GM23248 (cell line): Measurements from ENCODE around the gene CDK5. TPM values are rescaled to one million over a fixed set of nuclear protein-coding genes. Genes with fewer than 3 reads are reported as not detected.

ENCODE experiments used
- DNase-seq: peaks from one replicate; pipeline ENCODE4 v3.0.0-alpha.2; 2015
- H2AFZ ChIP-seq: fragments of 200-600 bp; sonication (generic); 2 replicates; pipeline ENCODE4 v1.6.1; 2016; ENCODE audit warnings: antibody characterized with exemption
- H3F3A ChIP-seq: fragments of 200-600 bp; sonication (generic); 2 replicates; pipeline ENCODE4 v1.6.1; 2016; ENCODE audit warnings: mild to moderate bottlenecking, antibody characterized with exemption, mixed run types; ENCODE audit not compliant: insufficient read depth
- H3K27ac ChIP-seq: fragments of 200-600 bp; sonication (generic); 2 replicates; pipeline ENCODE4 v1.5.1; 2016; ENCODE audit warnings: mild to moderate bottlenecking
- H3K27me3 ChIP-seq: fragments of 200-600 bp; sonication (generic); replicated peaks from 2 replicates; pipeline ENCODE4 v1.6.1; 2016; ENCODE audit warnings: mild to moderate bottlenecking; ENCODE audit not compliant: insufficient read depth
- H3K36me3 ChIP-seq: fragments of 200-600 bp; sonication (generic); 2 replicates; pipeline ENCODE4 v1.6.1; 2016; ENCODE audit warnings: low read depth, mild to moderate bottlenecking
- H3K4me1 ChIP-seq: fragments of 200-600 bp; sonication (generic); 2 replicates; pipeline ENCODE4 v1.6.1; 2016; ENCODE audit warnings: mild to moderate bottlenecking; ENCODE audit not compliant: insufficient read depth
- H3K4me2 ChIP-seq: fragments of 200-600 bp; sonication (generic); one replicate; pipeline ENCODE4 v1.6.1; 2016; ENCODE audit warnings: mild to moderate bottlenecking; ENCODE audit not compliant: unreplicated experiment
- H3K4me3 ChIP-seq: fragments of 200-600 bp; sonication (generic); 2 replicates; pipeline ENCODE4 v1.5.1; 2016; ENCODE audit warnings: mild to moderate bottlenecking
- H3K79me2 ChIP-seq: fragments of 200-600 bp; sonication (generic); 2 replicates; pipeline ENCODE4 v1.6.1; 2016; ENCODE audit warnings: mild to moderate bottlenecking; ENCODE audit not compliant: insufficient read depth
- H3K9ac ChIP-seq: fragments of 200-600 bp; sonication (generic); 2 replicates; pipeline ENCODE4 v1.6.1; 2016; ENCODE audit warnings: mild to moderate bottlenecking
- H3K9me2 ChIP-seq: fragments of 200-600 bp; sonication (generic); 2 replicates; pipeline ENCODE4 v1.6.1; 2016; ENCODE audit warnings: mixed run types, mild to moderate bottlenecking, moderate library complexity; ENCODE audit not compliant: insufficient read depth
- H3K9me3 ChIP-seq: fragments of 200-600 bp; sonication (generic); one replicate; pipeline ENCODE4 v1.6.1; 2017; ENCODE audit warnings: low read depth
- H4K20me1 ChIP-seq: fragments of 200-600 bp; sonication (generic); 2 replicates; pipeline ENCODE4 v1.6.0; 2016; ENCODE audit not compliant: insufficient read depth
- EZH2 ChIP-seq: fragments of 200-600 bp; sonication (generic); IDR thresholded peaks from 2 replicates; pipeline ENCODE4 v1.6.1; 2018; ENCODE audit warnings: antibody characterized with exemption, mild to moderate bottlenecking; ENCODE audit not compliant: insufficient read depth, poor library complexity, severe bottlenecking
- EZH2phosphoT487 ChIP-seq: fragments of 200-600 bp; sonication (generic); IDR thresholded peaks from 2 replicates; pipeline ENCODE4 v1.6.1; 2018; ENCODE audit warnings: antibody characterized with exemption, moderate library complexity, mild to moderate bottlenecking, low read depth; ENCODE audit not compliant: insufficient read depth
- WGBS, 2 experiments: methylation state at CpG; one replicate each; pipeline ENCODE4 v1.1.6; 2015 to 2017; ENCODE audit warnings: low lambda C conversion rate in 2 of 2, low coverage in 1 of 2; ENCODE audit errors: missing lambda C conversion rate in 2 of 2; 5-methylcytosine and 5-hydroxymethylcytosine counted together
- in situ Hi-C: fragments of 300-500 bp; cut with MboI; formaldehyde crosslinking; loops from 2 replicates; pipeline ENCODE4 v1.15.0; 2020
- polyA plus RNA-seq: library from polyadenylated mRNA; unstranded; fragments of >200 nt; fragmentation: Nextera tagmentation; extraction: Ambion mirVana; gene quantifications from 2 replicates; pipeline ENCODE4 v1.2.1, GENCODE V29; 2016
- total RNA-seq: library from RNA; depleted of rRNA; stranded (reverse); fragments of >200 nt; shearing (Covaris generic); gene quantifications from 2 replicates; pipeline ENCODE4 v1.2.3, GENCODE V29; 2014

CDK5 gene
- total and polyA plus RNA-seq, 2 experiments from 2014 or later = 27.6 to 27.7 TPM

DNA sequence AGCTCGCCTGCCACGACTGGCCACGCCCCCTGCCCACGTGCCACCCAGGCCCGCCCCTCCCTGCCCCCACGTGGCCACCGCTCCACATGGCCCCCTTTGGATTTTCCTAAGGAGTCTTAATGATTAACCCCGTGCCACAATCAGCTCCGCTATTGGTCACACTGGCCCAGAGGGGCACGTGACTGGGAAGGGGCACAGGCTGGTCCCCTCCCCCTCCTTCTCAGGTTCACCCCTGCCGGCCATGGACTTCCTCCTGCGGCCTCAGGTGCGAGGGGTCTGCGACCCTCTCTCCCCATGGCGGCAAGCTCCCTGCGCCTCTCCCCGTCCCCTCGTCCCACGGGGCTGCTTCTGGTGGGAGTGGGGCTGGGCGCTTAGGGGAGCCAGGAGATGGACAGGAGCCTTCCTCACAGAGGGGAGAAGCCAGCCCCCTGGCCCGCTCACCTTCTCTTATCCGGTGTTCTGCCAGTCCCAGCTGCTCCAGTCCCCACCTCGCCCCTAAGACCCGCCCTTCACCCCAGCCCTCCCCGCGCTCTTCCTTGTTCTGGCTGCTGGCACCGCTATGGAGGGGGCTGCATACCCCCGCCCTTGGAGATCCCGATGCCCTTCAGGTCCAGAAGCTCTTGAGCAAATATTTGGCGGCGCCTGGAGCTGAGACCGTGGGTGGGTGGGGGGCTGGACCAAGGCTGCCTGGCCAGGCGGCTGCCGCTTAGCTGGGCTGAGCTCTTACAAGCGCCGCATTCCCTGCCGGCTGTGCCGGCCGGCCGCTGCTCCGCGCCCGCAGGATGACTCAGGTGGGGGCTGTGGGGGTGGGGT lies 4.9 kb upstream of the CDK5 start:
- Histone ChIP-seq H4K20me1 (no peaks in the 10 kb centered on the region; the same call in 1 of the 2 replicates), H3K9ac (peak overlapping the region; percentile 66), H3K4me2 (peak overlapping the region; percentile 82), H3K9me2 (no peaks in the 10 kb centered on the region), H3F3A (peaks cover 10% of the 10 kb centered on the region), H3K36me3 (peaks cover 2% of the 10 kb centered on the region; the same call in 1 of the 2 replicates), H3K4me1 (peaks cover 36% of the 10 kb centered on the region), H3K27ac (peak overlapping the region; percentile 94), H3K27me3 (no peaks in the 10 kb centered on the region), H3K9me3 (no peaks in the 10 kb centered on the region), H3K79me2 (peaks cover 48% of the 10 kb centered on the region), H3K4me3 (peak overlapping the region; percentile 56), H2AFZ (no peak overlapping the region)
- in situ Hi-C loops = no loop called here
- no peak for TF ChIP-seq EZH2
- no peak for TF ChIP-seq EZH2phosphoT487
- WGBS, 2 experiments = 18 to 23% methylated on average over 23 to 43 of the region's 43 CpGs
- DNase-seq = peak; percentile 92

DNA sequence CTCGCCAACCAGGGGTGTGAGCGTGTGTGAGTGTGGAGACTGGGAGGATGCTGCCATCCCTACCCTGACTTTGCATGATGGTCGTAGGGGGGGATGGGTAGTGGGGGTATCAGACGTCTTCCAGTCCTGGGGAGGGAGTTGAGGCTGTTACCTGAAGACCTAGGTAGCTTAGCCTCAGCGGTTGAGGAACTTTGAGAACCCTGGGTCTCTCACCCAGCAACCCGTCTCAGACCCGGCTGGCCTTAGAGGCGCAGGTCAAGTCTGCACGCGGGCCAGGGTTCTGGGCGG lies 4.4 kb upstream of the CDK5 start:
- TF ChIP-seq EZH2phosphoT487 = no peak
- peaks cover 10% of the 10 kb centered on the region for H3F3A ChIP-seq
- peak overlapping the region; percentile 90 for H3K9ac ChIP-seq
- peak overlapping the region; percentile 94 for H3K27ac ChIP-seq
- no peaks in the 10 kb centered on the region for H3K36me3 ChIP-seq
- peaks cover 51% of the 10 kb centered on the region for H3K79me2 ChIP-seq
- no peak overlapping the region for H2AFZ ChIP-seq
- peak overlapping the region; percentile 93 for H3K4me3 ChIP-seq
- no peak for DNase-seq
- H3K9me2 ChIP-seq = no peaks in the 10 kb centered on the region
- 32 to 35% methylated on average over 8 to 10 of the region's 11 CpGs for WGBS, 2 experiments
- no peaks in the 10 kb centered on the region; the same call in 1 of the 2 replicates for H4K20me1 ChIP-seq
- in situ Hi-C loops = no loop called here
- no peaks in the 10 kb centered on the region for H3K9me3 ChIP-seq
- H3K4me2 ChIP-seq = peak overlapping the region; percentile 82
- H3K4me1 ChIP-seq = peaks cover 38% of the 10 kb centered on the region
- H3K27me3 ChIP-seq = no peaks in the 10 kb centered on the region

DNA sequence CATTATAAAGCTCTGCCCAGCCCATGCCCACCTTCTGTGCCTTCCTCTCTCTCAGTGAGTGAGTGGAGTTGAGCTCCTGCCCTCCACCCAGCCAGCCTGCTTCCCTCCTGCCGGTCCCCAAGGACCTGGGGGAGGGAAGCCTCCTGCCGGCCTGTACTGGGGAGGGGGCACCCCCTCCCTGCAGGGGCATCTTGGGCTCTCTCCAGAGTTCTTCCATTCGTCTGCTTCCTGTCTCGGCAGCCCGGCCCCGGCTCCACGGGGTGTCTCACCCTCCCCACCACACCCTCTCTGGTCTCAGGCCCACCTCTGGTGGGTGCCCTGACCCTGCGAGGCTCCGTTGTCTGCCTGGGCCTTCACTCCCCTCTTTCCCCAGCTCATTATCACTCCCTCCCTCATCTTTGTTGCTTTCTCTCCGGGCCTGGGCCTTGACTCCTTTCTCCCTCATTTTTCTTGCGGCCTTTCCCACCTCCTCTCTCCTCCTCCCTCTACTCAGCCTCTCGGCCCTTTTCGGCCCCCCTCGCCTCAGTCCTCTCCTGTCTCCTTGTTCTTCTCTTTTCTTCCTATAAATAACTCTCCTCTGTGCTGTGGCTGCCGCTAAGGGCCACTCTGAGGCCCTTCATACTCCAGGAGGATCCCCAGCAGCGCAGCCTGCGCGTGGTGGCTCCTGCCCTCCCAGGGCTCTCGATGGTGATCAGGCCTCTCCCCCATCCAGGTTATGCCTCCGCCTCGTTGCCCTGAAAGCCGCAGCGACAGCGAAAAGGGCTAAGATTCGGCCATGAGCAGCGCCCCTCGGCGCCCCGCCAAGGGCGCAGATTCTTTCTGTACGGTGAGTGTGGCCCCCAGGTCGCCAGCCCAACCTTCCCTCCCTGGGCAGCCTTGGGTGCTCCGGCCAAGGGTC lies 3.8 kb upstream of the CDK5 start:
- in situ Hi-C loops = no loop called here
- H3K4me3 ChIP-seq = peak overlapping the region; percentile 93
- no peaks in the 10 kb centered on the region for H3K27me3 ChIP-seq
- no peaks in the 10 kb centered on the region; the same call in 1 of the 2 replicates for H4K20me1 ChIP-seq
- H3K4me2 ChIP-seq = peak overlapping the region; percentile 82
- H3F3A ChIP-seq = peaks cover 10% of the 10 kb centered on the region
- no peaks in the 10 kb centered on the region for H3K9me2 ChIP-seq
- WGBS, 2 experiments = 48 to 55% methylated on average over 28 to 32 of the region's 33 CpGs
- H3K27ac ChIP-seq = peak overlapping the region; percentile 94
- peaks cover 43% of the 10 kb centered on the region for H3K4me1 ChIP-seq
- DNase-seq = no peak
- H3K79me2 ChIP-seq = peaks cover 52% of the 10 kb centered on the region
- H2AFZ ChIP-seq = no peak overlapping the region
- no peaks in the 10 kb centered on the region for H3K9me3 ChIP-seq
- no peaks in the 10 kb centered on the region for H3K36me3 ChIP-seq
- H3K9ac ChIP-seq = peak overlapping the region; percentile 90
- no peak for TF ChIP-seq EZH2phosphoT487
- TF ChIP-seq EZH2 = no peak

DNA sequence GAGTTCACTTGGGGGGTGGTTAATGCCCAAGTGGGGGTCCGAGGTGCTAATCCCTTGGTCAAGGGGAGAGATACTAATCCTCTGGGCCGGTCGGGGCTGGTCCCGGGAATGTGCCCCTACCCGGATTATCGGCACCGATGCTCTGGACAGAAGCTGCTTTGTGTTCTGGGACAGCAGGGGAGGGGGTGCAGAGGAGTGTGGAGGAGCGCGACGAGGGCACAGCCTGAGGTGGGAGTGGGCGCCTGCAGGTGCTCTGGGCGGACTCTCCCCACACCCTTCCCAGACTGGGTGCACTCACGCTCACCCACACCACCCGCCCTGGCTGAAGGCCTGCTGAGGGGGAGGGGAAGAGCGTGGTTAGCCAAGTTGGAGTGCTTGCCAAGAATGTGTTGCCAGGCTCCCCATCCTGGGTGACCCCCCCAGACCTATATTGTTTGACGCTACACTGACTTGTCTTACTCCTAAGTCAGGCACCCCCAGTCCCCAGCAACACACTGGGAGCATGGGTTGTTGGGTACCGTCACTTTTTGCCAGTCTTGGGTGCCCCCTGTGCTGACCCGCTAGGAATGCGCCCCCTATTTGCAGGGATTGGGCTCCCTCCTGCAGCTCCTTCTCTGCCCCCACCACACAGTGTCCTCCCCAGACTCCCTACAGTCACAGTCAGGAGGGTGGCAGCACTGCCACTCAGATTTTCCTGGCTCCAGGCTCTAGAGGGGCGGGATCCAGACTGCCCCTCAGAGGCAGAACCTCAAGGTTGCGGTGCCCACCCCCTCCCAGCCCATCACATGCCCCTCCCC lies 2.9 kb upstream of the CDK5 start:
- Histone ChIP-seq H3K9ac (peak overlapping the region; percentile 90), H3K4me2 (peak overlapping the region; percentile 82), H3F3A (peaks cover 10% of the 10 kb centered on the region), H3K4me1 (peaks cover 43% of the 10 kb centered on the region), H3K27me3 (no peaks in the 10 kb centered on the region), H3K36me3 (no peaks in the 10 kb centered on the region), H2AFZ (peak overlapping the region; percentile 77; the same call in 1 of the 2 replicates), H3K9me2 (no peaks in the 10 kb centered on the region), H4K20me1 (no peaks in the 10 kb centered on the region; the same call in 1 of the 2 replicates), H3K27ac (peak overlapping the region; percentile 94), H3K4me3 (peak overlapping the region; percentile 93), H3K79me2 (peaks cover 50% of the 10 kb centered on the region), H3K9me3 (no peaks in the 10 kb centered on the region)
- no peak for TF ChIP-seq EZH2phosphoT487
- TF ChIP-seq EZH2 = no peak
- in situ Hi-C loops = no loop called here
- peak; percentile 66 for DNase-seq
- 5 to 10% methylated on average over 17 to 21 of the region's 21 CpGs for WGBS, 2 experiments
